ENCODE results near the gene MAFF.

DNA sequence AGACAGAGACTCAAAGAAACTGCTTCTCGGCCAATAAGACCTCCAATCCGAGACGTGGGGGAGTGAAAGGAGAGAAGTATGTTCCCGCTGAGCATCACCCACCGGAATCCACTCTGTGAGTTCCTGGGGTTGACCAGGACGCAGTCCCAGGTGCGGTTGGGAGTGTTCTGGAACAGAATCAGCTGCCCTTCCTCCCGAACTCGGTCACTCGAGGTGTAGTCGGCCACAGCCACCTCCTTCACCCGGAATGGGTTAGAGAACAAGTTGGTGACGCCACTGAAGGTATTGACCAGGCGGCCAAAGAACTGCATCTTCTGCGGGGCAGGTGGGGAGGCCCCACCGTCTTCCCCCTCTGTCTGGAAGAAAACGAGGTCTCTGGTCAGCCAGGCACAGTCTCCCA lies 32.7 kb upstream of the MAFF start:
- TF ChIP-seq, protein P1, sequence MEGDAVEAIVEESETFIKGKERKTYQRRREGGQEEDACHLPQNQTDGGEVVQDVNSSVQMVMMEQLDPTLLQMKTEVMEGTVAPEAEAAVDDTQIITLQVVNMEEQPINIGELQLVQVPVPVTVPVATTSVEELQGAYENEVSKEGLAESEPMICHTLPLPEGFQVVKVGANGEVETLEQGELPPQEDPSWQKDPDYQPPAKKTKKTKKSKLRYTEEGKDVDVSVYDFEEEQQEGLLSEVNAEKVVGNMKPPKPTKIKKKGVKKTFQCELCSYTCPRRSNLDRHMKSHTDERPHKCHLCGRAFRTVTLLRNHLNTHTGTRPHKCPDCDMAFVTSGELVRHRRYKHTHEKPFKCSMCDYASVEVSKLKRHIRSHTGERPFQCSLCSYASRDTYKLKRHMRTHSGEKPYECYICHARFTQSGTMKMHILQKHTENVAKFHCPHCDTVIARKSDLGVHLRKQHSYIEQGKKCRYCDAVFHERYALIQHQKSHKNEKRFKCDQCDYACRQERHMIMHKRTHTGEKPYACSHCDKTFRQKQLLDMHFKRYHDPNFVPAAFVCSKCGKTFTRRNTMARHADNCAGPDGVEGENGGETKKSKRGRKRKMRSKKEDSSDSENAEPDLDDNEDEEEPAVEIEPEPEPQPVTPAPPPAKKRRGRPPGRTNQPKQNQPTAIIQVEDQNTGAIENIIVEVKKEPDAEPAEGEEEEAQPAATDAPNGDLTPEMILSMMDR (IDR thresholded peaks at IDR 0.05; ENCODE audit: low read depth, low read length, poor library complexity, severe bottlenecking) = no peak
- TF ChIP-seq EZH2phosphoT487 (IDR thresholded peaks at IDR 0.05; ENCODE audit: borderline replicate concordance, low read length) = no peak

Measured in DOHH2 (cell line).